Fibroblast of skin of right quadriceps (primary cell): Measurements from ENCODE around the gene VWA8.
A peak's percentile ranks its signal among the peaks of the same experiment; 100 is the strongest.

Experiments used
- DNase-seq: peaks from one replicate; pipeline ENCODE4 v3.0.0-alpha.2; 2013

Gene VWA8

GRCh38 chr13:41960637-41961465 lies at the start of gene VWA8:
VWA8 (minus strand) TSS chr13:41961109; CDS start chr13:41961015, 94 bp downstream.
- DNase-seq, result peak; percentile 82

GRCh38 chr13:42009057-42009456 lies 48.1 kb upstream of the VWA8 start:
- no peak for DNase-seq

- DNase-seq, result peak; percentile 52
Measured at GRCh38 chr13:42007844-42008243, 46.9 kb upstream of the VWA8 start.

- no peak for DNase-seq
Measured at GRCh38 chr13:42002066-42002465, 41.2 kb upstream of the VWA8 start.

GRCh38 chr13:42001580-42001979 lies 40.7 kb upstream of the VWA8 start:
- peak; percentile 78 for DNase-seq

GRCh38 chr13:42000846-42001245 lies 39.9 kb upstream of the VWA8 start:
- peak; percentile 42 for DNase-seq

GRCh38 chr13:41997396-41997795 lies 36.5 kb upstream of the VWA8 start:
- DNase-seq, result no peak

- DNase-seq, result peak; percentile 49
Measured at GRCh38 chr13:41995946-41996345, 35.0 kb upstream of the VWA8 start.

GRCh38 chr13:41995336-41995735 lies 34.4 kb upstream of the VWA8 start:
- no peak for DNase-seq

- DNase-seq, result no peak
Measured at GRCh38 chr13:41994696-41995095, 33.8 kb upstream of the VWA8 start.

GRCh38 chr13:41991936-41992335 lies 31.0 kb upstream of the VWA8 start:
- DNase-seq, result no peak

- no peak for DNase-seq
Measured at GRCh38 chr13:41988244-41988643, 27.3 kb upstream of the VWA8 start.

- peak; percentile 68 for DNase-seq
Measured at GRCh38 chr13:41985788-41986508, 25.0 kb upstream of the VWA8 start.

- DNase-seq, result no peak
Measured at GRCh38 chr13:41981951-41982715, 21.2 kb upstream of the VWA8 start.

GRCh38 chr13:41978007-41978406 lies 17.1 kb upstream of the VWA8 start:
- DNase-seq, result no peak

GRCh38 chr13:41976476-41976875 lies 15.6 kb upstream of the VWA8 start:
- DNase-seq, result no peak

GRCh38 chr13:41974262-41974900 lies 13.5 kb upstream of the VWA8 start:
- no peak for DNase-seq

- DNase-seq, result no peak
Measured at GRCh38 chr13:41973247-41973741, 12.4 kb upstream of the VWA8 start.

- DNase-seq, result no peak
Measured at GRCh38 chr13:41971848-41972247, 10.9 kb upstream of the VWA8 start.

- DNase-seq, result no peak
Measured at GRCh38 chr13:41970918-41971317, 10.0 kb upstream of the VWA8 start.

- no peak for DNase-seq
Measured at GRCh38 chr13:41970022-41970421, 9.1 kb upstream of the VWA8 start.

- DNase-seq, result no peak
Measured at GRCh38 chr13:41969072-41969471, 8.2 kb upstream of the VWA8 start.

GRCh38 chr13:41966671-41967070 lies 5.8 kb upstream of the VWA8 start:
- no peak for DNase-seq
